ENCODE data around the gene CCDC141.
"Not testable (repeated sequence)": the region's sequence is repeated elsewhere in the genome, so short reads cannot be mapped to it uniquely, and the experiment has no call there.

Gene CCDC141

GRCh38 chr2:179049546-179050311 lies at the start of gene CCDC141:
CCDC141 (minus strand) TSS chr2:179050137; CDS start chr2:179049941, 196 bp downstream.
- no peak for DNase-seq (ENCODE audit: low read depth in 2 of 2)

- DNase-seq (ENCODE audit: low read depth in 2 of 2): no peak
These were observed 48.2 kb upstream of the CCDC141 start for GRCh38 chr2:179098080-179098689.

- DNase-seq (ENCODE audit: low read depth in 2 of 2): no peak
These were observed 47.2 kb upstream of the CCDC141 start for GRCh38 chr2:179097131-179097530.

GRCh38 chr2:179096090-179096489 lies 46.2 kb upstream of the CCDC141 start:
- DNase-seq (ENCODE audit: low read depth in 2 of 2): no peak

GRCh38 chr2:179092912-179093311 lies 43.0 kb upstream of the CCDC141 start:
- DNase-seq (ENCODE audit: low read depth in 2 of 2): not testable (repeated sequence)

GRCh38 chr2:179082697-179083096 lies 32.8 kb upstream of the CCDC141 start:
- no peak for DNase-seq (ENCODE audit: low read depth in 2 of 2)

GRCh38 chr2:179081954-179082353 lies 32.0 kb upstream of the CCDC141 start:
- no peak for DNase-seq (ENCODE audit: low read depth in 2 of 2)

GRCh38 chr2:179072527-179072926 lies 22.6 kb upstream of the CCDC141 start:
- no peak for DNase-seq (ENCODE audit: low read depth in 2 of 2)

GRCh38 chr2:179071810-179072355 lies 21.9 kb upstream of the CCDC141 start:
- DNase-seq (ENCODE audit: low read depth in 2 of 2): no peak

- no peak for DNase-seq (ENCODE audit: low read depth in 2 of 2)
These were observed 21.0 kb upstream of the CCDC141 start for GRCh38 chr2:179070895-179071294.

GRCh38 chr2:179069685-179070084 lies 19.7 kb upstream of the CCDC141 start:
- no peak for DNase-seq (ENCODE audit: low read depth in 2 of 2)

GRCh38 chr2:179068991-179069643 lies 19.2 kb upstream of the CCDC141 start:
- no peak for DNase-seq (ENCODE audit: low read depth in 2 of 2)

GRCh38 chr2:179059026-179059700 lies 9.2 kb upstream of the CCDC141 start:
- DNase-seq (ENCODE audit: low read depth in 2 of 2): no peak

GRCh38 chr2:179057737-179058136 lies 7.8 kb upstream of the CCDC141 start:
- DNase-seq (ENCODE audit: low read depth in 2 of 2): no peak

GRCh38 chr2:179053568-179053967 lies 3.6 kb upstream of the CCDC141 start:
- DNase-seq (ENCODE audit: low read depth in 2 of 2): not testable (repeated sequence)

- no peak for DNase-seq (ENCODE audit: low read depth in 2 of 2)
These were observed 1.3 kb upstream of the CCDC141 start for GRCh38 chr2:179051250-179051649.

GRCh38 chr2:179050755-179051154 lies 818 bp upstream of the CCDC141 start:
- DNase-seq (ENCODE audit: low read depth in 2 of 2): no peak

GRCh38 chr2:179049203-179049545 lies 763 bp downstream of the CCDC141 start:
- no peak for DNase-seq (ENCODE audit: low read depth in 2 of 2)

- DNase-seq (ENCODE audit: low read depth in 2 of 2): no peak
These were observed 1.8 kb downstream of the CCDC141 start for GRCh38 chr2:179048099-179048498.

GRCh38 chr2:179045602-179046001 lies 4.3 kb downstream of the CCDC141 start:
- not testable (repeated sequence) for DNase-seq (ENCODE audit: low read depth in 2 of 2)

- DNase-seq (ENCODE audit: low read depth in 2 of 2): no peak
These were observed 5.4 kb downstream of the CCDC141 start for GRCh38 chr2:179044500-179044899.

- DNase-seq (ENCODE audit: low read depth in 2 of 2): no peak
These were observed 12.1 kb downstream of the CCDC141 start for GRCh38 chr2:179037807-179038206.

All from stimulated activated CD8-positive, alpha-beta memory T cell treated with anti-CD3 and anti-CD28 coated beads, Interleukin-15, amount 100 ng/mL, for 4 hours (primary cell).